ENCODE data around the gene ASTN2.

ASTN2 gene

DNA sequence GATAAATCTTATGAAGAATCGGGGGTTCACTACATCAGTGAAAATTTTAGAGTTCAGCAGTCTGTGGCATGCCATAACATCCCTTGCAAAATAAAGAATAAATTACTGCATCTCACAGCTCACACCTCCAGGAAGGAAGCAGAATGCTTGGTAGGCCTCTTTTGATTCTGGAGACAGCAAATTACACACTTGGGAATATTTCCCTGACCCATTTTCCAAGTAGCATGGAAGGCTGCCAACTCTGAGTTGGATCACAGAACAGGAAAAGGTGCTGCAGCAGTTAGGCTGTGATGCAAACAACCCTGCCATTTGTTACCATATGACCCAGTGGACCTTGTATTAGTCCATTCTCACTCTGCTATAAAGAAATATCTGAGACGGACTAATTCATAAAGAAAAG lies 293.5 kb downstream of the ASTN2 start:
- TF ChIP-seq, protein P1, sequence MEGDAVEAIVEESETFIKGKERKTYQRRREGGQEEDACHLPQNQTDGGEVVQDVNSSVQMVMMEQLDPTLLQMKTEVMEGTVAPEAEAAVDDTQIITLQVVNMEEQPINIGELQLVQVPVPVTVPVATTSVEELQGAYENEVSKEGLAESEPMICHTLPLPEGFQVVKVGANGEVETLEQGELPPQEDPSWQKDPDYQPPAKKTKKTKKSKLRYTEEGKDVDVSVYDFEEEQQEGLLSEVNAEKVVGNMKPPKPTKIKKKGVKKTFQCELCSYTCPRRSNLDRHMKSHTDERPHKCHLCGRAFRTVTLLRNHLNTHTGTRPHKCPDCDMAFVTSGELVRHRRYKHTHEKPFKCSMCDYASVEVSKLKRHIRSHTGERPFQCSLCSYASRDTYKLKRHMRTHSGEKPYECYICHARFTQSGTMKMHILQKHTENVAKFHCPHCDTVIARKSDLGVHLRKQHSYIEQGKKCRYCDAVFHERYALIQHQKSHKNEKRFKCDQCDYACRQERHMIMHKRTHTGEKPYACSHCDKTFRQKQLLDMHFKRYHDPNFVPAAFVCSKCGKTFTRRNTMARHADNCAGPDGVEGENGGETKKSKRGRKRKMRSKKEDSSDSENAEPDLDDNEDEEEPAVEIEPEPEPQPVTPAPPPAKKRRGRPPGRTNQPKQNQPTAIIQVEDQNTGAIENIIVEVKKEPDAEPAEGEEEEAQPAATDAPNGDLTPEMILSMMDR (IDR thresholded peaks at IDR 0.05; ENCODE audit: low read depth, low read length, missing control alignments) = no peak
- no peaks in the 10 kb centered on the region for H3K36me3 ChIP-seq (replicated peaks)
- in situ Hi-C loops (cut with HindIII; ENCODE audit: low pct_ligation_motif_present, low sequenced_read_pairs) = no loop called here
- no peaks in the 10 kb centered on the region for H3K27me3 ChIP-seq (replicated peaks)
- no peak overlapping the region for H3K27ac ChIP-seq
- H3K4me3 ChIP-seq (ENCODE audit: low read depth, low read length) = no peak overlapping the region
- DNase-seq = no peak

DNA sequence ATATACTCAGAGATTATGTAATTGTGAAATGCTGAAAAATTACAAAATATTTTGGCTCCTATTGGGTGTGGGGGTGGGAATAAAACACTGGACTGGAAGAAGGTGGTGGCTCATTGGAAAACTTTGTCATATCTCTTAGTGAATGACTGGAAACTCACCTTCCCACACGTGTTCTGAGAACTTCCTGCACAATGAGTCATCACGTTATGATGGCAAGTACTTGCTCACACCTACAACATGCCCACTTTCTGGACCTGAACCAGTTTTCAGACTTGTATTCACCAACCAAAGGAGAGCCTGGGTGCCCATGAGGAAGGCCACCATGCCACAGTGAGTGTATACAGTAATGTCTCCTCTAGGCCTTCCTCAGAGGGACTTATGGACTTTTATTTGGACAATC lies 294.8 kb downstream of the ASTN2 start:
- no peaks in the 10 kb centered on the region for H3K27me3 ChIP-seq (replicated peaks)
- H3K36me3 ChIP-seq (replicated peaks) = no peaks in the 10 kb centered on the region
- H3K27ac ChIP-seq = no peak overlapping the region
- no peak for DNase-seq
- in situ Hi-C loops (cut with HindIII; ENCODE audit: low pct_ligation_motif_present, low sequenced_read_pairs) = no loop called here
- TF ChIP-seq, protein P1 (IDR thresholded peaks at IDR 0.05; ENCODE audit: low read depth, low read length, missing control alignments) = no peak
- H3K4me3 ChIP-seq (ENCODE audit: low read depth, low read length) = no peak overlapping the region

DNA sequence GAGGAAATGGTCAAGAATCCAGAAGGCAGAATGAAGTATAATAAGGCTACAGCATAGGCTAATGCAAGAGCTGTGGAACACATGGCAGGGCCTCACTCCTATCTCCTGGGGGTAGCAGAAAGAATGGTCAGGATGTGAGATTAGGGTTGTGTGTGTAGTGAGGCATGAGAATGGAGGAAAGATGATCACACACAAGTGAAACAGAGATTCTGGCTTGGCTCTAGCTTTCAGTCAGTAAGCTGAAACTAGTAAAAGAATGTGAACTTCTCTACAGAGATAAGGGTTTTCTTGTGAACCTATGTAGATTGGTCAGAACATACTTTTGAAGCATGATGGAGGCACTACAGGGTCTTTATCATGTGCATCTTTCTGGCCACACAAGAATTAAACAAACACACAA lies 298.8 kb downstream of the ASTN2 start:
- Histone ChIP-seq H3K27me3 (replicated peaks) (no peaks in the 10 kb centered on the region), H3K4me3 (ENCODE audit: low read depth, low read length) (no peak overlapping the region), H3K27ac (no peak overlapping the region), H3K36me3 (replicated peaks) (no peaks in the 10 kb centered on the region)
- no peak for DNase-seq
- TF ChIP-seq, protein P1 (IDR thresholded peaks at IDR 0.05; ENCODE audit: low read depth, low read length, missing control alignments) = no peak
- in situ Hi-C loops (cut with HindIII; ENCODE audit: low pct_ligation_motif_present, low sequenced_read_pairs) = no loop called here

DNA sequence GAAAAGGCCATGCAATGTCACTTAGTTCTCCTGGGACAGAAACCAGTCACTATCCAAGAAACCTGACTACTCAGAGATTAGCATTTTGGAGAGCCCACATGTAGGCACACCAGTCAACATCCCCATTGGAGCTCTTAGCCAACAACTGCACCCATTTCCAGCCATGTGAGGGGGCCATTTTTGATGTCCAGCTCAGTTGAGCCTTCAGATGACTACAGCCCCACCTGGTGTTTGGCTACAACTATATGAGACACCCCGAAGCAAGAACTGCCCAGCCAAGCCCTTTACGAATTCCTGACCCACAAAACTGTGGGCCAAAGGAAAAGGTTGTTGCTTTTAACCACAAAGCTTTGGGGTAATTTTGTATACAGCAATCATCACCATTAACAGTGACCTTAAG lies 300.1 kb downstream of the ASTN2 start:
- DNase-seq = no peak
- no peaks in the 10 kb centered on the region for H3K36me3 ChIP-seq (replicated peaks)
- no peak overlapping the region for H3K4me3 ChIP-seq (ENCODE audit: low read depth, low read length)
- H3K27ac ChIP-seq = no peak overlapping the region
- H3K27me3 ChIP-seq (replicated peaks) = no peaks in the 10 kb centered on the region
- in situ Hi-C loops (cut with HindIII; ENCODE audit: low pct_ligation_motif_present, low sequenced_read_pairs) = no loop called here
- TF ChIP-seq, protein P1 (IDR thresholded peaks at IDR 0.05; ENCODE audit: low read depth, low read length, missing control alignments) = no peak

DNA sequence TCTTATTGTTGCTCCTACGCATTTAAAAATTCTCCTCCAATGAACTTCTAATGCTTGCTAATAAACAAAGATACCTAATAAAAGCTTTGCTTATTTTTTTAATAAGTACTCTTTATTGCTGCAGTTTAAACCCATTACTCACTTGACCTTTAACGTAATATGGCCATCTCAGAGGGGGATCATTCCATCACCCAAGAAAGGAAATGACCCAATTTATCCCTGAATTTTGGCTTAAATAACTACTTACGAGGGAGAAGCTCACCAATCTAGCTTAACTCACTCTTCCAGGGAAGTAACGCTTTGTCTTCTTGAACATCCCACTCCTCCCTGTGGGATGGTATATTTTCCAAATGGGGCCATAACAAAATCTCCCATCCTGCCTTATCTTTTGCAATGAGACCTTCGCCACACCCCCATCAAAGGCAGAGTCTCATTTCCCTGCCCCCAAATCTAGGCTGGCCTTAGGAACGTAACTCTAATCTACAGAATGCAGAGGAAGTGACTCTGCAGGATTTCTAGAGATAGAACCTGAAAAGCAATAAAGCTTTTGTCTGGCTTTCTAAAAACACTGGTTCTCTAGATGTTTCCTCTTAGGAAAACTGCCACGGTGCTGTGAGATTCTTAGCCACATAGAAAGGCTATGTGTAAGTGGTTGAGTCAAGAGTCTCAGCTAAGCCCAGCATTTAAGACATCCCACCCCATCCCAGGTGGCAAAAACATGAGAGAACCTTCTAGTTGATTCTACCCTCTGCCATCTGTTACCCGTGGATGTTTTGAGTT lies 310.0 kb downstream of the ASTN2 start:
- no peak overlapping the region for H3K4me3 ChIP-seq (ENCODE audit: low read depth, low read length)
- H3K27me3 ChIP-seq (replicated peaks) = no peaks in the 10 kb centered on the region
- H3K27ac ChIP-seq = no peak overlapping the region
- H3K36me3 ChIP-seq (replicated peaks) = no peaks in the 10 kb centered on the region
- in situ Hi-C loops (cut with HindIII; ENCODE audit: low pct_ligation_motif_present, low sequenced_read_pairs) = no loop called here
- TF ChIP-seq, protein P1 (IDR thresholded peaks at IDR 0.05; ENCODE audit: low read depth, low read length, missing control alignments) = no peak
- DNase-seq = no peak

DNA sequence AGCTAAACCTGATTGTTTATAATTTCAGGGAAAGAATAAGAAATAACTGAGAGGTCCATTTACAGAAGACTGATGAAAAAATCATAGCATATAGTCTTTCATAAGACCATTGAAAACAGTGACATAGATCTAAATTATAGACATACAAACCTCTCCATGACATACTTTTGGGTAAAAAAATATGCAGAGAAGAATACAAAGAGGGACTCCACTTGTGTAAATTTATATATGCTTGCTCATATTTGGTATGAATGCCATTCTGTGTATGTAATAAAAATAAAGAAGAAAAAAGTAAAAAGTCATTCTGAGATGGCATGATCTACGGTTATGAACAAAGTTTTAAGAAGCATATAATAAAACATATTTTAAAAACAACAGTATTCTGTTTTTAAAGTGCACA lies 310.7 kb downstream of the ASTN2 start:
- Histone ChIP-seq H3K4me3 (ENCODE audit: low read depth, low read length) (no peak overlapping the region), H3K27me3 (replicated peaks) (no peaks in the 10 kb centered on the region), H3K36me3 (replicated peaks) (no peaks in the 10 kb centered on the region), H3K27ac (no peak overlapping the region)
- TF ChIP-seq, protein P1 (IDR thresholded peaks at IDR 0.05; ENCODE audit: low read depth, low read length, missing control alignments) = no peak
- no peak for DNase-seq
- in situ Hi-C loops (cut with HindIII; ENCODE audit: low pct_ligation_motif_present, low sequenced_read_pairs) = no loop called here

Measured in brain microvascular endothelial cell (primary cell).